Measurements from ENCODE around the gene SERHL2. TPM values are rescaled to one million over a fixed set of nuclear protein-coding genes. Genes with fewer than 3 reads are reported as not detected.
A peak's percentile ranks its signal among the peaks of the same experiment; 100 is the strongest.

Gene SERHL2
- total RNA-seq, 4 donors from 2014 or later, result 3.3 to 14.2 (median 10.8) TPM

GRCh38 chr22:42587588-42588175 is 33.9 kb downstream of the SERHL2 start:
- Histone ChIP-seq H3K36me3 (peaks cover 3 to 98% (median 40%) of the 10 kb centered on the region in 3 donors), H3K4me1 (peaks cover 0 to 4% (median 0%) of the 10 kb centered on the region in 4 donors)
- whole genome bisulfite sequencing, 2 donors, result 71 to 78% methylated on average over 5 of the region's 5 CpGs

DNA sequence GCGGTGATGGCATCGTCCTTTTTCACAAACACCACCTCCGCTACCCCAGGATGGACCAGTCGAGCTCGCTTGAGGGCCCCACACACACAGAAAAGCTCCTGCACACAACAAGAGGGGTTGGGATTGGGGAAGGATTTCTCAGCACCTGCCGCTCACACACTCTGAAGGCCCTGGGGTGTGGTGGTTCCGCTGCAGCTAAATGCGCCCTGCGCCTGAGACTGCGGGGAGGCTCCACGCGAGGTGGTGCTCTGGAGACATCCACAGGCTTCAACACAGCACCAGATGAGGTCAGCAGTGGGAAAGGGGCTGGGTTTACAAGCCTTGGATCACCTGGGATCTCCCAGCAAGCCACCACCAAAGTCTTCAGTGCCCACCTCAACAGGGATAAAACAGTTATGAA is 38.2 kb downstream of the SERHL2 start:
- H3K27me3 ChIP-seq, result no peaks in the 10 kb centered on the region
- WGBS, 2 donors, result 96 to 98% methylated on average over 12 of the region's 12 CpGs
- H3K4me1 ChIP-seq, result peaks cover 0 to 19% (median 0%) of the 10 kb centered on the region in 4 donors
- TF ChIP-seq EP300 (IDR thresholded peaks at IDR 0.05), result no peak
- TF ChIP-seq POLR2A (IDR thresholded peaks at IDR 0.05), result no peak
- TF ChIP-seq, protein P1, sequence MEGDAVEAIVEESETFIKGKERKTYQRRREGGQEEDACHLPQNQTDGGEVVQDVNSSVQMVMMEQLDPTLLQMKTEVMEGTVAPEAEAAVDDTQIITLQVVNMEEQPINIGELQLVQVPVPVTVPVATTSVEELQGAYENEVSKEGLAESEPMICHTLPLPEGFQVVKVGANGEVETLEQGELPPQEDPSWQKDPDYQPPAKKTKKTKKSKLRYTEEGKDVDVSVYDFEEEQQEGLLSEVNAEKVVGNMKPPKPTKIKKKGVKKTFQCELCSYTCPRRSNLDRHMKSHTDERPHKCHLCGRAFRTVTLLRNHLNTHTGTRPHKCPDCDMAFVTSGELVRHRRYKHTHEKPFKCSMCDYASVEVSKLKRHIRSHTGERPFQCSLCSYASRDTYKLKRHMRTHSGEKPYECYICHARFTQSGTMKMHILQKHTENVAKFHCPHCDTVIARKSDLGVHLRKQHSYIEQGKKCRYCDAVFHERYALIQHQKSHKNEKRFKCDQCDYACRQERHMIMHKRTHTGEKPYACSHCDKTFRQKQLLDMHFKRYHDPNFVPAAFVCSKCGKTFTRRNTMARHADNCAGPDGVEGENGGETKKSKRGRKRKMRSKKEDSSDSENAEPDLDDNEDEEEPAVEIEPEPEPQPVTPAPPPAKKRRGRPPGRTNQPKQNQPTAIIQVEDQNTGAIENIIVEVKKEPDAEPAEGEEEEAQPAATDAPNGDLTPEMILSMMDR (IDR thresholded peaks at IDR 0.05), result no peak
- no peaks in the 10 kb centered on the region for H3K9me3 ChIP-seq
- H3K36me3 ChIP-seq, result peaks cover 0 to 98% (median 35%) of the 10 kb centered on the region in 3 donors
- DNase-seq (ENCODE audit: low spot score in 2 of 2), result no peak
- no peak overlapping the region for H3K27ac ChIP-seq
- H3K4me3 ChIP-seq, result no peak overlapping the region

More at GRCh38 chr22:42587588-42588175, 33.9 kb downstream of the SERHL2 start:
- no peaks in the 10 kb centered on the region for H3K27me3 ChIP-seq
- TF ChIP-seq, protein P1 (IDR thresholded peaks at IDR 0.05), result no peak
- TF ChIP-seq POLR2A (IDR thresholded peaks at IDR 0.05) (no peak), EP300 (IDR thresholded peaks at IDR 0.05) (no peak)
- no peak overlapping the region for H3K4me3 ChIP-seq
- no peaks in the 10 kb centered on the region for H3K9me3 ChIP-seq
- no peak overlapping the region for H3K27ac ChIP-seq
- no peak for DNase-seq (ENCODE audit: low spot score in 2 of 2)

DNA sequence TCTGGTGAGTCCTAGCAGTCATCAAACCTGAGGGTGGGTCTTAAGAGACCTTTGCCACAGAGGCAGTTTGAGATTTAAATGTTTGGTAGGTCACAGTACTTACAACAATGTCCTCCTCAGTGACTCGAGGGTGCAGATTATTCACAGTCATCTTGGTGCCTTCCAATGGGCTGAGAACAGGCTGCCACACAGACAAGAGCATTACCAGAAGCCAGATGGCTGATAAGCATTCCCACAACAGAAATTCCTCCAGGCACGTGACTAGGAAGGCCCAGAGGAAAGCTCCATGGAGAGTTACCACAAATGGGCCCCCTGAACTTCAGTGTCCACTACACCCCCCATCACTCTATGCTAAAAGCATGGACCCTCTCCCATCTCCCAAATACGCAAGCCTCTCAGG is 41.7 kb downstream of the SERHL2 start:
- no peak overlapping the region for H3K27ac ChIP-seq
- no peaks in the 10 kb centered on the region for H3K9me3 ChIP-seq
- WGBS, 2 donors, result 68 to 78% methylated on average over 3 of the region's 3 CpGs
- no peak for DNase-seq (ENCODE audit: low spot score in 2 of 2)
- H3K36me3 ChIP-seq, result peaks cover 0 to 100% (median 40%) of the 10 kb centered on the region in 3 donors
- no peaks in the 10 kb centered on the region for H3K27me3 ChIP-seq
- peaks cover 0 to 28% (median 0%) of the 10 kb centered on the region in 4 donors for H3K4me1 ChIP-seq
- no peak overlapping the region for H3K4me3 ChIP-seq
- TF ChIP-seq, protein P1 (IDR thresholded peaks at IDR 0.05), result no peak
- no peak for TF ChIP-seq EP300 (IDR thresholded peaks at IDR 0.05)
- no peak for TF ChIP-seq POLR2A (IDR thresholded peaks at IDR 0.05)

- DNase-seq (ENCODE audit: low spot score in 2 of 2), result no peak
- Histone ChIP-seq H3K4me1 (peaks cover 0 to 28% (median 0%) of the 10 kb centered on the region in 4 donors), H3K4me3 (no peak overlapping the region), H3K27me3 (no peaks in the 10 kb centered on the region), H3K9me3 (no peaks in the 10 kb centered on the region), H3K27ac (peak overlapping the region in 1 of 4 donors; percentile 36), H3K36me3 (peaks cover 0 to 100% (median 39%) of the 10 kb centered on the region in 3 donors)
- 49 to 54% methylated on average over 5 of the region's 5 CpGs for WGBS, 2 donors
- TF ChIP-seq, protein P1 (IDR thresholded peaks at IDR 0.05), result no peak
- TF ChIP-seq EP300 (IDR thresholded peaks at IDR 0.05) (no peak), POLR2A (IDR thresholded peaks at IDR 0.05) (no peak)
Measured at GRCh38 chr22:42596336-42596735, 42.6 kb downstream of the SERHL2 start.

- 76 to 83% methylated on average over 10 to 11 of the region's 11 CpGs for WGBS, 2 donors
- H3K36me3 ChIP-seq, result peaks cover 0 to 100% (median 34%) of the 10 kb centered on the region in 3 donors
- H3K27me3 ChIP-seq, result no peaks in the 10 kb centered on the region
- H3K9me3 ChIP-seq, result no peaks in the 10 kb centered on the region
- peaks cover 0 to 28% (median 0%) of the 10 kb centered on the region in 4 donors for H3K4me1 ChIP-seq
- H3K27ac ChIP-seq, result peak overlapping the region in 1 of 4 donors; percentile 36
- H3K4me3 ChIP-seq, result no peak overlapping the region
- no peak for DNase-seq (ENCODE audit: low spot score in 2 of 2)
- TF ChIP-seq EP300 (IDR thresholded peaks at IDR 0.05), result no peak
- TF ChIP-seq, protein P1 (IDR thresholded peaks at IDR 0.05), result no peak
- no peak for TF ChIP-seq POLR2A (IDR thresholded peaks at IDR 0.05)
Measured at GRCh38 chr22:42596863-42597530, 43.2 kb downstream of the SERHL2 start.

Measured in tibial nerve (tissue), 4 donors.